Measurements from ENCODE around the gene CHST8.

GRCh38 chr19:33595783-33596182, 26.0 kb upstream of the CHST8 start:
- TF ChIP-seq CTCF (IDR thresholded peaks at IDR 0.05) (no peak), POLR2A (IDR thresholded peaks at IDR 0.05) (no peak), POLR2AphosphoS5 (IDR thresholded peaks at IDR 0.05) (no peak), EP300 (IDR thresholded peaks at IDR 0.05) (no peak)
